ENCODE data around the gene FGF14.

Gene FGF14

GRCh38 chr13:102132777-102133295 lies 269.0 kb downstream of the FGF14 start (continued):
- TF ChIP-seq, protein P1, sequence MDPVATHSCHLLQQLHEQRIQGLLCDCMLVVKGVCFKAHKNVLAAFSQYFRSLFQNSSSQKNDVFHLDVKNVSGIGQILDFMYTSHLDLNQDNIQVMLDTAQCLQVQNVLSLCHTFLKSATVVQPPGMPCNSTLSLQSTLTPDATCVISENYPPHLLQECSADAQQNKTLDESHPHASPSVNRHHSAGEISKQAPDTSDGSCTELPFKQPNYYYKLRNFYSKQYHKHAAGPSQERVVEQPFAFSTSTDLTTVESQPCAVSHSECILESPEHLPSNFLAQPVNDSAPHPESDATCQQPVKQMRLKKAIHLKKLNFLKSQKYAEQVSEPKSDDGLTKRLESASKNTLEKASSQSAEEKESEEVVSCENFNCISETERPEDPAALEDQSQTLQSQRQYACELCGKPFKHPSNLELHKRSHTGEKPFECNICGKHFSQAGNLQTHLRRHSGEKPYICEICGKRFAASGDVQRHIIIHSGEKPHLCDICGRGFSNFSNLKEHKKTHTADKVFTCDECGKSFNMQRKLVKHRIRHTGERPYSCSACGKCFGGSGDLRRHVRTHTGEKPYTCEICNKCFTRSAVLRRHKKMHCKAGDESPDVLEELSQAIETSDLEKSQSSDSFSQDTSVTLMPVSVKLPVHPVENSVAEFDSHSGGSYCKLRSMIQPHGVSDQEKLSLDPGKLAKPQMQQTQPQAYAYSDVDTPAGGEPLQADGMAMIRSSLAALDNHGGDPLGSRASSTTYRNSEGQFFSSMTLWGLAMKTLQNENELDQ (tag by site-specific recombination; IDR thresholded peaks at IDR 0.05; ENCODE audit: low read depth): no peak
- TF ChIP-seq ZNF426 (tag by site-specific recombination; IDR thresholded peaks at IDR 0.05) (no peak), ZSCAN18 (tag by site-specific recombination; IDR thresholded peaks at IDR 0.05) (no peak), ZBTB7A (tag by site-specific recombination; IDR thresholded peaks at IDR 0.05; ENCODE audit: low read depth) (no peak)

DNA sequence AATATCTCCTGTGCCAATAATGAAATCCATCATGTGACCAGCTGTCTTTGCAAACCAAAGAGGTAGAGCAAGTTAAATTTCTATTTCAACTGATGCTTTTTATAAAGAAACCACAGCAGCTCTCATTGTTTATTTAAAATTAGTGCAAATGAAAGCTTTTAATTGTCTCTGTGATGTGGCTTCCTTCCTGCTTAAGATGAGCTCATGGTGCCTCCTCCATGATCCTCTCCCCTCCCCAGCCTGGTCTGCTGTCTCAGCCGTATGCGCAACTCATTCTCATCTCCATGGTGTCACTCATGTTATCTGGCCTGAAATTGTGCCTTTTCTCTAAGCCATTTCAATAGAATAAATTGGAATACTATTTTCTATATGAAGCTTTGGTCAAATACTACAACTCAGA lies 270.6 kb downstream of the FGF14 start:
- Histone ChIP-seq H3K4me1 (ENCODE audit: control insufficient read depth, insufficient read depth, low read length) (no peaks in the 10 kb centered on the region), H3K9me3 (ENCODE audit: control insufficient read depth, insufficient read depth, low read depth, low read length) (no peaks in the 10 kb centered on the region), H3K4me3 (ENCODE audit: low read depth, low read length) (no peak overlapping the region), H3K27ac (ENCODE audit: extremely low read depth, low read depth, low read length) (no peak overlapping the region), H3K36me3 (ENCODE audit: control insufficient read depth in 2 of 2, insufficient read depth in 1 of 2, low read length in 2 of 2) (no peaks in the 10 kb centered on the region)
- POLR2A ChIA-PET: no interaction called here
- CTCF ChIA-PET: interaction anchor here (0.6 to 0.7 kb wide), 2 partner anchors 11 to 105 kb away, joined by 3 to 4 read pairs; no protein-coding TSS in a partner anchor
- no peak for TF ChIP-seq ZFP41 (tag by site-specific recombination; IDR thresholded peaks at IDR 0.05; ENCODE audit: borderline replicate concordance)
- TF ChIP-seq ZSCAN16 (tag by site-specific recombination; IDR thresholded peaks at IDR 0.05): no peak
- no peak for TF ChIP-seq ZNF335 (tag by site-specific recombination; conservative IDR thresholded peaks at IDR 0.05)

DNA sequence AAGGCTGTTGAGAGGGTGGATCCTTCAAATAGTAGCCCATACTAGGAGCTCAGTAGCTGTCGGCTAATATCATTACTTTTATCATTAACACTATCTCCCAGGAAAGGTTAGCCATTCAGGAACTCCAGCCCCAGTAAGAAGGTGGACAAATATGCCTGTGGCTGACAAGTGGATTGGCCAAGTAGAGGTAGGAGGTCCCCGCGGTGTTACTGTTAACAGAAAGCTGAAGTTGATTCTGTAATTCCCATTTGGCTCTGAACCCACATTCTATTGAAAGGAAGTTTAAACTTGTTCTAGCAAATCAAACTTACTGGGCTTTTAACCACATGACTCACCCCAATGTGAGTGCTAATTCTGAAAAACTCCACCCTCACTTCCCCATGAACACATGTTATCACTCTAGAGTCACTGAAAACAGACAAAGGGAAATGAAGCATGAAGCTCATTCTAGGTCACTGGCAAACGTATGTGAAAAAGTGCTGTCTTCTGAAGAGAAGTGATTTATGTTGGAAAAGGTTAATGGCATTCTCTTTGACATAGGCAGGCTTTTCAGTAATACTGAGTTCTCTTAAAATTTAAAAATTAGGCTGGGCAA lies 273.5 kb downstream of the FGF14 start:
- Histone ChIP-seq H3K9me3 (ENCODE audit: control insufficient read depth, insufficient read depth, low read depth, low read length) (no peaks in the 10 kb centered on the region), H3K36me3 (ENCODE audit: control insufficient read depth in 2 of 2, insufficient read depth in 1 of 2, low read length in 2 of 2) (no peaks in the 10 kb centered on the region), H3K4me1 (ENCODE audit: control insufficient read depth, insufficient read depth, low read length) (no peaks in the 10 kb centered on the region), H3K4me3 (ENCODE audit: low read depth, low read length) (no peak overlapping the region), H3K27ac (ENCODE audit: extremely low read depth, low read depth, low read length) (no peak overlapping the region)
- CTCF ChIA-PET: interaction anchor here (0.5 to 0.8 kb wide), 2 partner anchors 13 to 317 kb away, joined by 3 to 4 read pairs; no protein-coding TSS in a partner anchor
- POLR2A ChIA-PET: no interaction called here
- no peak for TF ChIP-seq TCF7L2 (IDR thresholded peaks at IDR 0.05; ENCODE audit: borderline replicate concordance, low read depth, low read length)
- no peak for TF ChIP-seq ZNF529 (tag by site-specific recombination; IDR thresholded peaks at IDR 0.05; ENCODE audit: insufficient replicate concordance)
- TF ChIP-seq ZNF175 (tag by site-specific recombination; IDR thresholded peaks at IDR 0.05): no peak
- TF ChIP-seq, protein P2, sequence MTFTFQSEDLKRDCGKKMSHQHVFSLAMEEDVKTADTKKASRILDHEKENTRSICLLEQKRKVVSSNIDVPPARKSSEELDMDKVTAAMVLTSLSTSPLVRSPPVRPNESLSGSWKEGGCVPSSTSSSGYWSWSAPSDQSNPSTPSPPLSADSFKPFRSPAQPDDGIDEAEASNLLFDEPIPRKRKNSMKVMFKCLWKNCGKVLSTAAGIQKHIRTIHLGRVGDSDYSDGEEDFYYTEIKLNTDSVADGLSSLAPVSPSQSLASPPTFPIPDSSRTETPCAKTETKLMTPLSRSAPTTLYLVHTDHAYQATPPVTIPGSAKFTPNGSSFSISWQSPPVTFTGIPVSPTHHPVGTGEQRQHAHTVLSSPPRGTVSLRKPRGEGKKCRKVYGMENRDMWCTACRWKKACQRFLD (tag by site-specific recombination; IDR thresholded peaks at IDR 0.05): no peak
- TF ChIP-seq, protein P3, sequence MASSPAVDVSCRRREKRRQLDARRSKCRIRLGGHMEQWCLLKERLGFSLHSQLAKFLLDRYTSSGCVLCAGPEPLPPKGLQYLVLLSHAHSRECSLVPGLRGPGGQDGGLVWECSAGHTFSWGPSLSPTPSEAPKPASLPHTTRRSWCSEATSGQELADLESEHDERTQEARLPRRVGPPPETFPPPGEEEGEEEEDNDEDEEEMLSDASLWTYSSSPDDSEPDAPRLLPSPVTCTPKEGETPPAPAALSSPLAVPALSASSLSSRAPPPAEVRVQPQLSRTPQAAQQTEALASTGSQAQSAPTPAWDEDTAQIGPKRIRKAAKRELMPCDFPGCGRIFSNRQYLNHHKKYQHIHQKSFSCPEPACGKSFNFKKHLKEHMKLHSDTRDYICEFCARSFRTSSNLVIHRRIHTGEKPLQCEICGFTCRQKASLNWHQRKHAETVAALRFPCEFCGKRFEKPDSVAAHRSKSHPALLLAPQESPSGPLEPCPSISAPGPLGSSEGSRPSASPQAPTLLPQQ (tag by site-specific recombination; IDR thresholded peaks at IDR 0.05): no peak
- TF ChIP-seq ZIC2 (tag by site-specific recombination; IDR thresholded peaks at IDR 0.05): no peak
- no peak for TF ChIP-seq KLF10 (tag by site-specific recombination; IDR thresholded peaks at IDR 0.05)
- no peak for TF ChIP-seq ZNF654 (tag by site-specific recombination; IDR thresholded peaks at IDR 0.05; ENCODE audit: low read depth)
- TF ChIP-seq ZNF473 (tag by site-specific recombination; IDR thresholded peaks at IDR 0.05): no peak
- no peak for TF ChIP-seq ZXDB (tag by site-specific recombination; IDR thresholded peaks at IDR 0.05)
